Stimulated activated CD4-positive, alpha-beta T cell treated with anti-CD3 and anti-CD28 coated beads, Interleukin-15, amount 100 ng/mL, for 24 hours (primary cell): ENCODE results near the gene ABLIM2.

Source experiments
- DNase-seq: peaks from one replicate; pipeline ENCODE4 v3.0.0-alpha.2; 2020

The ABLIM2 gene

DNA sequence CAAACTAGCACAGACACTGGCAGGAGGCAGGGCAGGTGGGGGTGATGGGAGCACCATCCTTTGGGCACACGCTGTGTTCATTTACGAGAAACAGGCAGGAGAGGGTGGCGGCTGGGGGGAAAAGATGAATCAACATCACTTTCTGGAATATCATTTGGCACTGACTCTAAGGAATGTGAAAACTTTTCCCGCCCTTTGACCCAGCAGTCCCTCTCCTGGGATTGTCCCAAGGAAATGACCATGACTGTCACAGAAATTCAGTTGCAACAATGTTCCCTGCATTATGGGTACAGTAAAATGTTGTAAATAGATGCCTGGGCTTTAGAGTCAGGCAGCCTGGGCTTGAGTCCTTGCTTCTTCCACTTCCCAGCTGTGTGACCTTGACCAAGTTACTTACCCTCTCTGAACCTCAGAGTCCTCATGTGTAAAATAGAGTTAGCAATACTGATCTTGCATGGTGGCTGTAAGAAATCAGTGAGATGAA lies 58.6 kb downstream of the ABLIM2 start:
- DNase-seq: no peak

DNA sequence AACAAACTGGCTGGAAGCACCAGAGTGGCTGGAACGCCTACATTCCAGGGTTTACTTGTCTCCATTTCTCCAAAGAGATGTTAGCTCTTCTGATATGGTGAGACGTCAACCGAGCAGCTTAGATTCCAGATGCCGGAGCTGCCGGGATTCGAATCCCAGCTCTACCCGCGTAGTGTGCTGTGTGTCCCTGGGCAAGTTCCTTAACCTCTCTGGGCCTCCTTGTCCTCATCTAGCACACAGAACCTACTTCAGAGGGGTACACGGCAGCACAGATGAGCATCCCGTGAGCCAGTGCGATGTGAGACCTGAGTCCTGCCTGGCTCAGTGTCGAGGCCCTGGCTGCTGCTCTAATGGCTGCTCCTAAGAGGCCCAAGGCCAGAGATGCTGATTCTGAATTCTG lies 60.1 kb downstream of the ABLIM2 start:
- DNase-seq: no peak

DNA sequence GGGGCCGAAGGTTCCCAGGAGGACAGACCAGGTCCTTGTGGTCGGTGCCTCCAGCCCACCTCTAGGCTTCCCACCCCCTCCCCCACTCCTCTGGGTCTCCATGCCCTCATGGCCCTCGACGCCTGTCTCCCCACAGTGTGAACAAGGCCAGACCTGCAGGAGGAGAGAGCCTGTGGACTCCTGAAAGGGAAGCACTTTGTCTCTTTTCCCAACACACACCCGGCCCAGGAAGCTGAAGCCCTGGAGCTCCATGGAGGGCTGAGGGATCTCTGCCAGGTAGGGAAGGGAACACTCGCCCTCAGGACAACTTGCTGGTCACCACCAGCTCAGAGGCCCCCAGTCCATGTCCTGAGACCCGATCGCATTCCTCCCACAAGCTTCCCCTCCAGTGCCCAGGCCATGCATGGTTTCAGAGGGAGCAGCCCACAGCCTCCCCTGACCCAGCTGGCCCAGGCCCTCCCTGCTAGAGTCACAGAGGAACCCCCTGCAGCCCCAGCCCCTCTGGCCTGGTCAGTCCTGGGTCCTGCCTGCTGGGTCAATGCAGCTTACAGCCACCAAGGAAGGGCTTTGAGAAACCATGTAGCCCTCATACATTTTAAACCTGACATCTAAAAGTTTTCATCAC lies 60.8 kb downstream of the ABLIM2 start:
- DNase-seq: no peak

DNA sequence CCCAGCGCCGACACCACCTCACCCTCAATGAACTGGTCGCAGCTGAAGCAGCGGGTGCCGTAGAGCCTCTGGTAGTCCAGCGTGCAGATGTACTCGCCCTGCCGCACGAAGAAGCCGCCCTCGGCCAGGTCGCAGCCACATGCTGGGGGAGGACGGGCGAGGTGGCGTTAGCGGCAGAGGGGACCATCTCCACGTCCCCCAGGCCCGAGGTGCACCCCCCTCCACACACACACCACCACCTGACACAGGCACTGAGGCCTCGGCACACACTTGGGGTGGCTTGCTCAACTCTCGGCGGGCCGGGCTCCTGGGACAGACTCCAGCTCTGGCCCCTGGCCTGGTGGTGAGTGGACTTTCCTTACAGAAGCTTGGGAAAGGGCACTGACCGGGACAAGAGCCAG lies 61.5 kb downstream of the ABLIM2 start:
- no peak for DNase-seq

DNA sequence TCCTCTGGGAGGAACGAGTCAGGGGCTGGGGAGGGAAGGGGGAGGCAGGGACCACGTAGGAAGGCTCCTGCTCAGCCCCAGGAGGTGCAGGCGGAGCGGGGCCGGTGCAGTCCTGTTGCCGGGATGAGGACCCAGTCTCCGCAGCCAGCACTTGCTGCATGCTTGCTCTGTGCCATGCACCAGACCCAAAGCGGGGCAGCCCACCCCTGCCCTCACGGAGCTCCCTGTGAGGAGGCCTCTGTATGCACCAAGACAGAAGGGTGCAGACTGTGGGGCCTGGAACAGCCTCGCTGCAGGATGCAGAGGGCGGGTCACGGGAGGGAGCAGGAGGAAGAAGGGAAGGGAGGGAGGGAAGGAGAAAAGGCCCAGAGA lies 61.9 kb downstream of the ABLIM2 start:
- DNase-seq: no peak

DNA sequence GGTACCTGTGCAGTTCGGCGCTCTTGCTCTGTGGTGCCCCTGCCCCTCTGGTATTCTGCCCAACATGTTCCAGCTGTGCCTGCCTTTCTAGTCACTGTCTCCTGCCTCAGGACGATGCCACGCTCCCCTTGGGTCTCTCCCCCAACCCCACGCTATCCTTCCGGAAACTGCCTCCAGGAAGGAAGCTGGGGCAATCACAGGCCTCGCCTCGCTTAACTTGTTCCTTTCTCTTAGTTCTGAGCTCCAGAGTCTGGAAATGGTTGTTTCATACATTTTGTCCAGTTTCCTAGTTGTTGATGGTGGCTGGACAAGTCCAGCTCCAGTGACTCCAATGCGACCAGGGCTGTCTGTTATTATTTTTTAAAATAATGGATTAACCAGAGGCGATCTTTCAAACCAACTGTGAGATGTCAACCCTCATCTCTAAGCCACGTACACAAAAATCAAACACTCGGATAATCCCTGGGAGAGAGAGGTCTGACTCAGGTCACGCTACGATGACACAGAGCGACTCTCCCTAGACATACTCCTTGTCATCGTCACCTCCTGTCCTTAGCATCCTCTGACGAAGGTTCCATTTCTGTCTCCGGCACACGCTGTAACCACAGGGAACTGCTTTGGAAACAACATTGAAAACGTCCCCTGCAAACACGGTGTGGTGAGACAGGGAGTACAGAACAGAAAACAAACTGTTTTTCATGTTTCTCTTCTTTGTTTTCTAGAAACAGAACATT lies 62.5 kb downstream of the ABLIM2 start:
- no peak for DNase-seq

DNA sequence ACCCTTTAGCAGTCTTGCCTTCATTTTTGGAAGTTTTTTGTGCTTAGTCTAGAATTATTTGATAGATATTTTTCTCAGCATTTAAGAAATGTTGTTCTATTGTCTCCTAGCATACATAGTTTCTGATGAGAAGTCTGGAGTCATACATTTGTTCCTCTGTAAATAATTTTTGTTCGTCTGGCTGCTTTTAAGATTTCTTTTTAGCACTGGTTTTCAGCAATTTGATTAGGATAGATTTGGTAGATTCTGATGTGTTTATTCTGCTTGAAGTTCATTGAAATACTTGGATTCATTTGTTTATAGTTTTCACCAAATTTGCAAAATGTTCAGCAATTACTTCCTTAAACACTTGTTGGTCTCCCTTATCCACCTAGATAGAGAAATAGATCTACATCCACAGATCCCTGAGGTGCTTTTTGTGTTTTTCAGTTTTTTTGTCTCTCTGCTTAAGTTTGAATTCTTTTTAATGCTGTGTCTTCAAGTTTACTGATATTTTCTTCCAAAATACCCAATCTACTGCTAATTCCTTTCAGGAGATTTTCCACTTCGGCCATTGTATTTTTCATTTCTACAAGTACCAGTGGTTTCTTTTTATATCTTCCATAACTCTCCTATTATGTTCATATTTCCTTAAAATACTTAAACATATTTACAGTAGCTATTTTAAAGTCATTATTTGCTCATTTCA lies 64.9 kb downstream of the ABLIM2 start:
- no peak for DNase-seq

DNA sequence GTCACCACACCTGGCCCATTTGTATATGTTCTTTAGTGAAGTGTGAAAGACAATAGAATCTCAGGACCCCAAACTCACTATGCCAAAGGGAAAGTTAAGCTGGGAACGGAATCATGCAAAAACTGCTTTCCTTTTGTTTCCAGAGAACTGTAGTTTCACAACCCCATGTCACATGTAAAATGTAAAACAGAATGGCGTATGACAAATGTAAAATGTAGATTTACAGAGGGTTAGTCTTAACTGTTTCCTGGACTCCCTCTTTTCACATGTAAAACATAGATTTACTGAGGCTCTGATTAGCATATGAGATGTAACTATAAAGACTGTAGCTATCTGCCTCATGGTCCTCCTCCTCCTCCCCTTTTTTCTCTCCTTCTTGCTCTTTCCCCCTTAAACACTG lies 66.3 kb downstream of the ABLIM2 start:
- DNase-seq: no peak

DNA sequence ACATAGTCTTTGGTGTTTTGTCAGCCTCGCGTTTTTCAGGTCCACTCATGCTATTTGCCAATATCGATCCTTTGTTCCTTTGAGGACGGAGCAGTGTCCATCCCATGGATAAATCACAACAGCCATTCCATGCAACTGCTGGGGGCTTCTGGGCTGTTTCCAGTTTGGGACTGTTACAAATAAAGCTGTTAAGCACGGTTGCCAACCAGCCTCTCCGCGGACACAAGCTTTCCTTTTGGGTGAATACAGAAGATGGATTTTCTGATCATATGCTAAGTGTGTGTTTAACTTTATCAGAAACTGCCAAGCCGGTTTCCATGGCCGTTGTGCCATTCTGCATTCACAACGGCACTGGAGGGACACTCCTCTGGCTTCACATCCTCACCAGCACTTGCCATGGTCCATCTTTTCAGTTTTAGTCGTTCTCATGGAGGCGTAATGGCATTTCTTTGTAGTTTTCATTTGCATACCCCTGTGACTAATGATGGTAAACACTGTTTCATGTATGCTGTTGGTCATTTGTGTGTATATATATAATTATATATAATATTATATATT lies 67.8 kb downstream of the ABLIM2 start:
- DNase-seq: peak; percentile 17

DNA sequence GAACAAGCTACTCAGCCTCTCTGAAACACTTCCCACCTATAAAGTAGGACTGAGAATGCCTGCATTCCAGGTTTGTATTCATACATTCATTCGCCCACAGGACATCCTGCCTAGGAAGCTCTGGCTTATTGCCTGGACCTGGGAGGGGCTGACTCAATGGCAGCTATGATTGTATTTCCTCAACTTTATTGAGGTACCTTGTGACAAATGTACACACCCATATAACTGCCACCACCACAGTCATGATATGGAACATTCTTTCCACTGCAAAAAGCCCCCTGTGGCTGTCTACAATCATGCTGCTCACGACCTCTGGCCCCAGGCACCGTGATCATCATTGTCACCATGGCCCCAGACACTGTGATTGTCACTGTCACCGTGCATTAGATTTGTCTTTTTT lies 68.3 kb downstream of the ABLIM2 start:
- DNase-seq: peak; percentile 11

DNA sequence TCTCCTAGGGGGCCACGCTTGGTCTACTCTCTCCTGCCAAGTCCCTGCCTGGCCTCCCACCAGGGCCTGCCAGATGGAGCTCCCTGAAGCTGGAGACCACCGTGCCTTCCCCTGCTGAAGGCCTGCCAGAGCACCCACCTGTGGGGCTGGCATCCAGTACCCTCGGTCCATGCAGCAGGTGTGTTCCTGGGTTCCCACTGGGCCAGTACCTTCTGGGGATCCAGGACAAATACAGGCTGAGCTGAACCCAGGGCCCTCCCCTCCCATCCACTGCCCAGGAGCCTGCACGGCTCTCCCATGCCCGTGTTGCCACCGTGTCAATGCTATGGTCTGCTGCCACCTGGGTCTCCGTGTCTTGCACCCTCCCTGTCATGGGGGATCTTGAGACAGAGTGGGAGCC lies 68.8 kb downstream of the ABLIM2 start:
- no peak for DNase-seq

DNA sequence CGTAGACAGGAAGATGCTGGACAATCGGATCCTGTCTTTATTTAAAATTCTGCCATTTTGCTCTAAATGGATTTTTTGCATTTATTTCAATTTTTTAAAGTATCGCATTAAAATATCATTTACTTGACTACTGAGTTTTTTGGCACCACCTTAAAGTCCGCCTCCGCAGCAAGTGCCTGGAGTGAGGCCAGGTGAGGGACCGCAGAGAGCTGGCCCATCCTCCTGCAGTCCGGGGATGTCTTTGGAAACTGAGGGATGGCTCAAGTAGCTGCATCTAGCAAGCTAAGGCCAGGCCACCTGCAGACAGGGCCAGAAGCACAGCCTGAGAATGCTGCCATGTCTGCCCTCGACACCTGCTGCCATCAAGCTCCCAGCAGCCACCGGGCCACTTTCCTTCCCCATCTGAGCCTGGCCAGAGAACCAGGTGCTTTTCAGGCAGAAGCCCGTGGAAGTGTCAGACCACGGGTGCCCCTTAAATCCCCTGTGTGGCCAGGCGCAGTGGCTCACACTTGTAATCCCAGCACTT lies 69.6 kb downstream of the ABLIM2 start:
- no peak for DNase-seq

DNA sequence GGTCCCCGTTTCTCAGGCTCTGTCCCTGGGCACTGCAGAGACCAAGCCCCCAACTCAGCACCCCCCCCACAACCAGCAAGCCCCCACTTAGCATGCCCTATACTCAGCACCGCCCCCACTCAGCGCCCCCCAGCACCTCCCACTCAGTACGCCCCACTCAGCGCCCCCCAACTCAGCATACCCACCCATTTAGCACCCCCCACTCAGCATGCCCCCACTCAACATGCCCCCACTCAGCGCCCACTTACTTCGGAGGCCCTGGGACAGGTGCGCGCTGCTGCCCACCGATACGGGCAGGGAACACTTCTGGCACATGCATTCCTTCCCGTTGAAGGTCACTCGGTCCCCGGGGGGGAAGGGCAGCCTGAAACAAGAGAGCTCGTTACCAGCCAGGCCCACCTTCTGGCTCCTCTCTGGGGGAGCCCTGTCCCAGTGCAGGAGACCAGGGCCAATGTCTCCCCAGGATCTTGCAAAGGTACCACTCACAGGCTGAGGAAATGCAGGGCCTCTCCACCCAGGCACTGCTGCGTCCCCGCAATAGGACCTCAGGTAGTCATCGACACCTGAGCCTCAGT lies 70.6 kb downstream of the ABLIM2 start:
- DNase-seq: no peak

DNA sequence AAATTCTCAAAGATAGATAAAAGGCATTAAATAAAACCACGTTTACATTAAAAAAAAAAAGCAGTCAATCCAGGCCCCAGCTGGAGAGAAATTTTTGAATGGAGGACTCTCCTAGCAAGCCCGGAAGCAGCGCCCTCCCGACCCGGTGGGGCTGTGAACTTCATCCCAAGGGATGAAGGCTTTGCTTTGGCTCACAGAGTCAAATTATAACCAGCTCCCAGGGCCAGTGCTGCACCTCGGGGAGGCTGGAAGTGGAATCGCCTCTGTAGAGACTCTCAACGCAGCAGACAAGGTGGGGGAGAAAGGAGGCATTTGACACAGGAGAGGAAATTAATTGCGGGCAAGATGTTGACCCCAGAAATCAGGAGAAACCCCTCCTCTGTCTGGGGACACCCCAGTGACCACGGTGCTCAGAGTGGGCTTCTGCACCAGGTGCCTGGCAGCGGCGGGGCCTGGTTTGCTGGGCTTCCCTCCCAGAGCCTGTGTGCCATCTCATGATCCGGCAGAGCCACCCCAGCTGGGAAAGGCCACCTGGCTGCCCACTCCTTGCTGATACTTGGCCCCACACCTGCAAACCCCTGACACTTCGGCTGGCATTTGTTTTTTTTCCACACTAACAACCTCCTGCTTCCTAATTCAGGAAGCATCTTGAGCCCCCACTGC lies 71.7 kb downstream of the ABLIM2 start:
- no peak for DNase-seq

DNA sequence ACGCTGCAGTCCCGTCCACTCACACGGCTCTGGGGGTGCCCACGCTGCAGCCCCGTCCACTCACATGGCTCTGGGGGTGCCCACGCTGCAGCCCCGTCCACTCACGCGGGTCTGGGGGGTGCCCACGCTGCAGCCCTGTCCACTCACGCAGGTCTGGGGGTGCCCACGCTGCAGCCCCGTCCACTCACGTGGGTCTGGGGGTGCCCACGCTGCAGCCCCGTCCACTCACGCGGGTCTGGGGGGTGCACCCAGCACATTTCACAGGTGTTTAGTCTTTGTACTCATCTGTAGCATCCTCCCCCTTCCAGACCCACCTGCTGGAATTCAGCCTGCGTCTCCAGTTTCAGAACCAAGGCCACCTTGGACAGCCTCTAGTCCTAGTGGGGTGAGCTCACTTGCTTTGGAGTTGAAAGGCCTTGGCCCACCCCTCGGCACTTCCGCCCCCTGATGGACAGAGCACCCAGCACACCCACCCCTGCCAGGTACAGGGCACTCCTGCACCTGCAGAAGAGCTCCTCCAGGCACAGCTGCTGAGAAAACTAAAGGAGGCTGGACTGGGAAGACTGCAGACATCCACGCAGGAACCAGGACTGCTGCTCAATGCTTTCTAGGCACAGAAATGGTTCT lies 73.0 kb downstream of the ABLIM2 start:
- DNase-seq: no peak

DNA sequence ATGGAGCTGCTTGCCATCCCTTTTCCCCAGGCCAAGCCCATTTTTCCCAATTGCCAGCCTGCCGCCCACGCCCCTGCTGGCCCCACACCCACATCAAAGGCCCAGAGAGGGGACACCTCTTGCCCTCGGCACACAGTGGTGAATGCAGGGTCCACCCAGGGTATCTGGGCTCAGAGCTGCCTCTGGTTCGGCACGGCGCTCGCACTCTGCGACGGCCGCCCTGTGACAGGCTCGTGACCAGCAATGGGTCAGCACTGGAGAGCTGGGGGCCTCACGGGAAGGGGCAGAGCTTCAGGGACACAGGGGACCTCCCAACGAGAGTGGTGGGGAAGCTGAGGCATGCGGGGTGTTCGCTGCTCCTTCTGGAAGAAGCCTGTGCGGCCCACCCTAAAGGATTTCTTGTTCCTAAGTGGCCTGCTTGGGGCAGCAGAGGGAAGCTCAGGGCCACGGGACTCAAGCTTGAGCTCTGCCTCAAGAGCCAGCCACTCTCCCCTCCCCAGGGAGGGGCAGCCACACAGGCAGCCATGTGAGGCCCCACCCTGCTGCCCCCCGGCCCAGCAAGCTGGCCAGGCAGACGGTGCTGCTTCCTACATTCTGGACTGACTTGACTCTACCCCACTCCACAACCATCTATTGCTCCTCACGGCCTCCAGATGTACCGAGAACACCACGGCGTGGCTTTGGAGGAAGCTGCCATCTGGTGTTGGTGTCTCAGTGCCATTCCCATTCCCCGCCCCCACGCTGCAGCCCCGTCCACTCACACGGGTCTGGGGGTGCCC lies 73.7 kb downstream of the ABLIM2 start:
- DNase-seq: no peak

DNA sequence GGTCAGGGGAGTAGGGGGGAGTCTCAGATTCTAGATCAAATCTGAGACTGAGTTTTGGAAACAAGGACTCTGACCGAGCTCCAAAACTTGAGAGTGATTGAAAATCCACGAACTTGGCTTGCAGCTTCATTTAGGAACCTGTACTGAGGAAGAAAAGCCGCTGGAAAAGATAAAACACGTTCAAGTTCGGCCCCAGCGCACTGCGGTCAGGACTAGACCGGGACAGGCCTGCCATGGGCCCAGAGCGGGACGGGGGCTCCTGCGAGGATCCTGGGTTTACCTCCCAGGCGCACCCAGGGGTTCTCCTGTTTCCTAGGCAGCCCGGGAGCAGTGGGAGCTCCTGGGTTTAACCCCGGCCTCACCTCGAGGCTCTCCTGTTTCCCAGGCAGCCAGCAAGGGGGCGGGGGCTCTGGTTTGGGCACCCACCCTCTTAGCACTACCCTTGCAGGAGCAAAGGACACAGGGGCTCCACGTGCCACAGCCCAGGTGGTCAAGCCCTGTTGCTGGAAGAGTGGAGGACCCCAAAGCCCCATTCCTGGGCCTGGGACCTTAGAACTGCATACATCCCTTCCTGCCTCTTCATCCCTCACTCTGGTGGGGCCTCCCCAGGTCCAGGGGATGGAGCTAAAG lies 74.5 kb downstream of the ABLIM2 start:
- no peak for DNase-seq

DNA sequence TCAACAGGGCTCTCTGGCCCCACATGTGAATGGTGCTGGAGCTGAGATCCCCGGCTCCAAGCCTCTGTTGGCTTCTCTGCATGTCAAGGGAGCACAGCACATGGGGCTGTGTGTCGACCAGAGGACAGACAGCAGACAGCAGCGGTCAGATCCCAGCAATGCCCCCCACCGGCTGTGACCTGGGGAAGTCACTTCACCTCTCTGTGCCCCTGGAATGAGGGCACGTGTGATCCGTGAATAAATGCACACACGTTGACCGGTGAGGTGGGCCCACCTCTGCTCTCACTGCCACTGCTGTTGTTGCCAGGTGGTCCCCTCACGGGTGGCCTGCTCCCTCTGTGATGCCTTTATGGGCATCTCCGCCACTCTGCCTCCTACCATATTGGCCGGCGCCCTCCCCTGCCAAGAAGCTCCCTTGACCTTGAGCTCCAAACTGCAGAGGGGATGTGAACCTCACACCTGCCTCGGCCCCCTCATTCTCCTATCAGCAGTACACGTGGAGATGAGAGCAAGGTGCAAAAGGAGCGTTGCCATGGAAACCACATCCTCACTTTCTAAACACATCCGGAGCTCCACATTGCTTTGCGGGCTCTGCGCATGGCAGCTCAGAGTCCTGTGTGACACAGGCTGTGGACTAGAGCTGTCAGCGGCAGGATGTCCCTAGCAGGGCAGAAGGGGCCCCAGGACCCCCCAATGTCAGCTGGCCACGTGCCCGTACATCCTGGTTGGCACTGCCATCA lies 75.4 kb downstream of the ABLIM2 start:
- no peak for DNase-seq

DNA sequence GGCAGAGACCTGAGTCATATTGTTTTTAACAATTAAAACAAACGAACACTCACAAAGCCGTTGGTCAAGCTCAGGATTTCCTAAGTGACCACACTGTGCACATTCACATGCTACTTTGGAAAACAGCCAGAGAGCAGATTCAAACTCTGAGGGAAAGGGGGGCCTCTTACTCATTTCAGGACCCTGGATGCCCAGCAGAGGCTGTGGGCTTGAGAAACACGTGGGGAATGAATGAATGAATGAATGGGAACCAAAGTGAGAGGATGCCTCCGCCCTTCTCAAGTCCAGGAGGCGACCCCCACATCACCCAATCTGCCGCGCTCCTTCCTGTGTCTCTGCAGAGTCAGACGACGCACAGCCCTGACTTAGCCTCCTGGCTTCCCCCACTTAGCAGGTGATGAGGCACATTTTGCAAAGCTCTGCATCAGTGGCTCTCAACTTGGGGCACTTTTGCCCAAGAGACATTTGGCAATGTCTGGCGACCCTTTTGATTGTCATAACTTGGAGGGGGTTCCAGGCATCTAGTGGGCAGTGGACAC lies 76.0 kb downstream of the ABLIM2 start:
- no peak for DNase-seq
